HepG2 (cell line): ENCODE data around the gene ARG2. TPM values are rescaled to one million over a fixed set of nuclear protein-coding genes. Genes with fewer than 3 reads are reported as not detected.

Experiments used
- HMG20A ChIP-seq: IDR thresholded peaks from 2 replicates; pipeline ENCODE4 v1.6.1; 2016; ENCODE audit warnings: borderline replicate concordance
- MTA1 ChIP-seq: sonication (generic); formaldehyde crosslinking; IDR thresholded peaks from 2 replicates; pipeline ENCODE4 v1.4.0; 2020; ENCODE audit warnings: missing genetic modification reagents, mild to moderate bottlenecking, borderline replicate concordance
- NPAS2 ChIP-seq: sonication (generic); formaldehyde crosslinking; IDR thresholded peaks from 2 replicates; pipeline ENCODE4 v1.8.0; 2022; ENCODE audit warnings: mild to moderate bottlenecking, missing genetic modification reagents, borderline replicate concordance
- PHF21A ChIP-seq: sonication (generic); formaldehyde crosslinking; IDR thresholded peaks from 2 replicates; pipeline ENCODE4 v1.5.0; 2020; ENCODE audit warnings: mild to moderate bottlenecking, missing genetic modification reagents
- RAD21 ChIP-seq: fragments of 450-650 bp; formaldehyde crosslinking; IDR thresholded peaks from 2 replicates; pipeline ENCODE4 v1.5.0; 2020; ENCODE audit warnings: mild to moderate bottlenecking
- RNF2 ChIP-seq: fragments of 450-650 bp; conservative IDR thresholded peaks from 2 replicates; pipeline ENCODE4 v1.6.1; 2016; ENCODE audit warnings: low read depth
- RORA ChIP-seq: sonication (generic); formaldehyde crosslinking; IDR thresholded peaks from 2 replicates; pipeline ENCODE4 v1.5.0; 2020; ENCODE audit warnings: mild to moderate bottlenecking, missing genetic modification reagents, moderate library complexity
- SALL1 ChIP-seq: sonication (generic); formaldehyde crosslinking; IDR thresholded peaks from 2 replicates; pipeline ENCODE4 v1.8.0; 2022; ENCODE audit warnings: mild to moderate bottlenecking, missing genetic modification reagents
- SP140L ChIP-seq: sonication (generic); formaldehyde crosslinking; IDR thresholded peaks from 2 replicates; pipeline ENCODE4 v1.4.0; 2020; ENCODE audit warnings: missing genetic modification reagents, borderline replicate concordance
- ZNF205 ChIP-seq: IDR thresholded peaks from 2 replicates; pipeline ENCODE4 v1.6.1; 2018; ENCODE audit warnings: missing biosample characterization, missing genetic modification reagents
- ZNF354B ChIP-seq: sonication (generic); formaldehyde crosslinking; IDR thresholded peaks from 2 replicates; pipeline ENCODE4 v1.8.0; 2022; ENCODE audit warnings: mild to moderate bottlenecking, missing genetic modification reagents
- ZNF446 ChIP-seq: sonication (generic); formaldehyde crosslinking; IDR thresholded peaks from 2 replicates; pipeline ENCODE4 v1.5.0; 2020; ENCODE audit warnings: mild to moderate bottlenecking, missing genetic modification reagents
- ZNF598 ChIP-seq: sonication (generic); formaldehyde crosslinking; IDR thresholded peaks from 2 replicates; pipeline ENCODE4 v1.5.1; 2020; ENCODE audit warnings: mild to moderate bottlenecking, missing genetic modification reagents, borderline replicate concordance
- ZNF644 ChIP-seq: IDR thresholded peaks from 2 replicates; pipeline ENCODE4 v1.6.1; 2016; ENCODE audit warnings: low read depth
- ZNF768 ChIP-seq: sonication (generic); formaldehyde crosslinking; IDR thresholded peaks from 2 replicates; pipeline ENCODE4 v1.4.0; 2020; ENCODE audit warnings: missing genetic modification reagents
- ZNF775 ChIP-seq: sonication (generic); formaldehyde crosslinking; IDR thresholded peaks from 2 replicates; pipeline ENCODE4 v1.4.0; 2020; ENCODE audit warnings: missing genetic modification reagents, mild to moderate bottlenecking, moderate library complexity, borderline replicate concordance
- polyA plus RNA-seq, 8 experiments: library from polyadenylated mRNA; depleted of rRNA in 3 of 8; stranded (reverse) in 7 of 8; unstranded in 1 of 8; fragments of >200 nt; fragmentation: Illumina TruSeq in 4 of 8; extraction: Trizol in 4 of 8; gene quantifications; 2 replicates each; pipeline versions ENCODE4 v1.2.1 to v1.2.3, GENCODE V29; 2011 to 2016; ENCODE audit warnings: low read depth in 4 of 8, missing spikeins in 1 of 8, mixed read lengths in 1 of 8; ENCODE audit not compliant: insufficient read depth in 1 of 8
- total RNA-seq, 5 experiments: library from RNA; depleted of rRNA; stranded (reverse); fragments of >200 nt; fragmentation: Illumina TruSeq; extraction: Trizol; gene quantifications; 2 replicates each; pipeline ENCODE4 v1.2.3, GENCODE V29; 2016; ENCODE audit warnings: low read depth in 1 of 5
- TF ChIP-seq, protein P1 (sequence below): sonication (generic); formaldehyde crosslinking; IDR thresholded peaks from 2 replicates; pipeline ENCODE4 v1.4.0; 2020; ENCODE audit warnings: missing genetic modification reagents
- TF ChIP-seq, protein P2 (sequence below): sonication (generic); formaldehyde crosslinking; conservative IDR thresholded peaks from 2 replicates; pipeline ENCODE4 v1.4.0; 2020; ENCODE audit warnings: mild to moderate bottlenecking, missing genetic modification reagents, moderate library complexity
- TF ChIP-seq, protein P3 (sequence below): IDR thresholded peaks from 2 replicates; pipeline ENCODE4 v1.6.1; 2016; ENCODE audit warnings: low read depth
- TF ChIP-seq, protein P4 (sequence below): sonication (generic); formaldehyde crosslinking; IDR thresholded peaks from 2 replicates; pipeline ENCODE4 v1.4.0; 2020; ENCODE audit warnings: missing genetic modification reagents
- TF ChIP-seq, protein P5 (sequence below): sonication (generic); formaldehyde crosslinking; IDR thresholded peaks from 2 replicates; pipeline ENCODE4 v1.8.1; 2023; ENCODE audit warnings: missing genetic modification reagents, mild to moderate bottlenecking, borderline replicate concordance

Gene ARG2
- total and polyA plus RNA-seq, 2 of the 13 experiments (the other 11 are each of a cell fraction or from before 2014, with no cell fraction given), result 37.5 to 73.6 TPM

DNA sequence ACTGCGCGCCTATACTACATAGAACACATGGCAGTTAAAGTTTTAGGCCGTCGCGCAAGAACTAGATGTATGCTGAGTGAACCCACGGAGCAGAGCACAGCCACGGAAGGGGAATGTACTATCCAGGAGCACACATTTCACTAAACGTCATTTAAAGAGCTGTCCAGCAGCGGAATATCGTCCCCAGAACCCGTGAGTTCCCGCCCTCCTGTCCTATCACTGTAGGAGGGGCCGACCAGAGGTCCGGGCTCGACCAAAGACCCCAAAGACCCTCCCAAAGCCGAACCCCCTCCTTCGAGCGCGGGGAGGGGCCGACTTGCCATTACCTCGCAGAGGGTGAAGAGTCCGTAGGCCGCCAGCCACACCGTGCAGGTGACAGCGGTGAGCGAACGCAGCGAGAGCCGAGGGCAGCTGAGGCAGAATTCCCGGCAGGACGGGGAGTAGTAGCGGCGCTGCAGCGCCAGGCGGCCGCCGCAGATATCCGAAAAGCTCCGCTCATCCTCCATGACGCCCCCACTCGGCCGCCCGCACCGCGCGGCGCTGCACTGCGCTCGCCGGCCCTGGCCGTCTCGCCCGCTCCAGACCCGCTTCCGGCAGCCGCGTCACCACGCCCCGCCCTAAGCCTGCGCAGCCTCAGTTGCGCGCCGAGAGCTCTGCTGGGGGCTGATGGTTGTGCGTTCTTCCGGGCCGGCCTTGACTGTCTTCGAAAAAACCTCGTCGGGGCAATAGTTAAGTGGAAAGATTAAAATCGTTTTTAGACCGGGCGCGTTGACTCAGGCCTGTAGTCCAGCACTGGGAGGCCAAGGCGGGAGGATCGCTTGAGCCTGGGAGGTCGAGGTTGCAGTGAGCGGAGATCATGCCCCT lies 19.8 kb upstream of the ARG2 start, which contains the start of gene PIGH (continued):
- TF ChIP-seq, protein P1, sequence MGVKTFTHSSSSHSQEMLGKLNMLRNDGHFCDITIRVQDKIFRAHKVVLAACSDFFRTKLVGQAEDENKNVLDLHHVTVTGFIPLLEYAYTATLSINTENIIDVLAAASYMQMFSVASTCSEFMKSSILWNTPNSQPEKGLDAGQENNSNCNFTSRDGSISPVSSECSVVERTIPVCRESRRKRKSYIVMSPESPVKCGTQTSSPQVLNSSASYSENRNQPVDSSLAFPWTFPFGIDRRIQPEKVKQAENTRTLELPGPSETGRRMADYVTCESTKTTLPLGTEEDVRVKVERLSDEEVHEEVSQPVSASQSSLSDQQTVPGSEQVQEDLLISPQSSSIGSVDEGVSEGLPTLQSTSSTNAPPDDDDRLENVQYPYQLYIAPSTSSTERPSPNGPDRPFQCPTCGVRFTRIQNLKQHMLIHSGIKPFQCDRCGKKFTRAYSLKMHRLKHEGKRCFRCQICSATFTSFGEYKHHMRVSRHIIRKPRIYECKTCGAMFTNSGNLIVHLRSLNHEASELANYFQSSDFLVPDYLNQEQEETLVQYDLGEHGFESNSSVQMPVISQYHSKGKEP, result no peak
- TF ChIP-seq, protein P2, sequence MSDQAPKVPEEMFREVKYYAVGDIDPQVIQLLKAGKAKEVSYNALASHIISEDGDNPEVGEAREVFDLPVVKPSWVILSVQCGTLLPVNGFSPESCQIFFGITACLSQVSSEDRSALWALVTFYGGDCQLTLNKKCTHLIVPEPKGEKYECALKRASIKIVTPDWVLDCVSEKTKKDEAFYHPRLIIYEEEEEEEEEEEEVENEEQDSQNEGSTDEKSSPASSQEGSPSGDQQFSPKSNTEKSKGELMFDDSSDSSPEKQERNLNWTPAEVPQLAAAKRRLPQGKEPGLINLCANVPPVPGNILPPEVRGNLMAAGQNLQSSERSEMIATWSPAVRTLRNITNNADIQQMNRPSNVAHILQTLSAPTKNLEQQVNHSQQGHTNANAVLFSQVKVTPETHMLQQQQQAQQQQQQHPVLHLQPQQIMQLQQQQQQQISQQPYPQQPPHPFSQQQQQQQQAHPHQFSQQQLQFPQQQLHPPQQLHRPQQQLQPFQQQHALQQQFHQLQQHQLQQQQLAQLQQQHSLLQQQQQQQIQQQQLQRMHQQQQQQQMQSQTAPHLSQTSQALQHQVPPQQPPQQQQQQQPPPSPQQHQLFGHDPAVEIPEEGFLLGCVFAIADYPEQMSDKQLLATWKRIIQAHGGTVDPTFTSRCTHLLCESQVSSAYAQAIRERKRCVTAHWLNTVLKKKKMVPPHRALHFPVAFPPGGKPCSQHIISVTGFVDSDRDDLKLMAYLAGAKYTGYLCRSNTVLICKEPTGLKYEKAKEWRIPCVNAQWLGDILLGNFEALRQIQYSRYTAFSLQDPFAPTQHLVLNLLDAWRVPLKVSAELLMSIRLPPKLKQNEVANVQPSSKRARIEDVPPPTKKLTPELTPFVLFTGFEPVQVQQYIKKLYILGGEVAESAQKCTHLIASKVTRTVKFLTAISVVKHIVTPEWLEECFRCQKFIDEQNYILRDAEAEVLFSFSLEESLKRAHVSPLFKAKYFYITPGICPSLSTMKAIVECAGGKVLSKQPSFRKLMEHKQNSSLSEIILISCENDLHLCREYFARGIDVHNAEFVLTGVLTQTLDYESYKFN (CRISPR knock-in tag), result peak; percentile 68
- peak; percentile 79 for TF ChIP-seq ZNF768 (CRISPR knock-in tag)
- peak; percentile 69; the same call in 1 of the 2 replicates for TF ChIP-seq PHF21A (CRISPR knock-in tag)
- TF ChIP-seq SALL1, result peak; percentile 78
- TF ChIP-seq, protein P3, sequence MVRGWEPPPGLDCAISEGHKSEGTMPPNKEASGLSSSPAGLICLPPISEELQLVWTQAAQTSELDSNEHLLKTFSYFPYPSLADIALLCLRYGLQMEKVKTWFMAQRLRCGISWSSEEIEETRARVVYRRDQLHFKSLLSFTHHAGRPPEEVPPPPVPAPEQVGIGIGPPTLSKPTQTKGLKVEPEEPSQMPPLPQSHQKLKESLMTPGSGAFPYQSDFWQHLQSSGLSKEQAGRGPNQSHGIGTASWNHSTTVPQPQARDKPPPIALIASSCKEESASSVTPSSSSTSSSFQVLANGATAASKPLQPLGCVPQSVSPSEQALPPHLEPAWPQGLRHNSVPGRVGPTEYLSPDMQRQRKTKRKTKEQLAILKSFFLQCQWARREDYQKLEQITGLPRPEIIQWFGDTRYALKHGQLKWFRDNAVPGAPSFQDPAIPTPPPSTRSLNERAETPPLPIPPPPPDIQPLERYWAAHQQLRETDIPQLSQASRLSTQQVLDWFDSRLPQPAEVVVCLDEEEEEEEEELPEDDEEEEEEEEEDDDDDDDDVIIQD, result peak; percentile 57; the same call in 1 of the 2 replicates
- no peak for TF ChIP-seq ZNF205 (CRISPR knock-in tag)
- peak; percentile 83 for TF ChIP-seq RAD21 (CRISPR knock-in tag)
- TF ChIP-seq ZNF354B (CRISPR knock-in tag), result peak; percentile 61; the same call in 1 of the 2 replicates
- no peak for TF ChIP-seq MTA1 (CRISPR knock-in tag)
- TF ChIP-seq ZNF598 (CRISPR knock-in tag), result peak; percentile 87; the same call in 1 of the 2 replicates
- TF ChIP-seq ZNF446 (CRISPR knock-in tag), result 0 out of 2 replicates have a peak, but pooled peaks have one; percentile 47
- no peak for TF ChIP-seq ZNF775
- TF ChIP-seq HMG20A (CRISPR knock-in tag), result no peak
- TF ChIP-seq NPAS2 (CRISPR knock-in tag), result no peak
- no peak for TF ChIP-seq ZNF644 (CRISPR knock-in tag)
- TF ChIP-seq, protein P4, sequence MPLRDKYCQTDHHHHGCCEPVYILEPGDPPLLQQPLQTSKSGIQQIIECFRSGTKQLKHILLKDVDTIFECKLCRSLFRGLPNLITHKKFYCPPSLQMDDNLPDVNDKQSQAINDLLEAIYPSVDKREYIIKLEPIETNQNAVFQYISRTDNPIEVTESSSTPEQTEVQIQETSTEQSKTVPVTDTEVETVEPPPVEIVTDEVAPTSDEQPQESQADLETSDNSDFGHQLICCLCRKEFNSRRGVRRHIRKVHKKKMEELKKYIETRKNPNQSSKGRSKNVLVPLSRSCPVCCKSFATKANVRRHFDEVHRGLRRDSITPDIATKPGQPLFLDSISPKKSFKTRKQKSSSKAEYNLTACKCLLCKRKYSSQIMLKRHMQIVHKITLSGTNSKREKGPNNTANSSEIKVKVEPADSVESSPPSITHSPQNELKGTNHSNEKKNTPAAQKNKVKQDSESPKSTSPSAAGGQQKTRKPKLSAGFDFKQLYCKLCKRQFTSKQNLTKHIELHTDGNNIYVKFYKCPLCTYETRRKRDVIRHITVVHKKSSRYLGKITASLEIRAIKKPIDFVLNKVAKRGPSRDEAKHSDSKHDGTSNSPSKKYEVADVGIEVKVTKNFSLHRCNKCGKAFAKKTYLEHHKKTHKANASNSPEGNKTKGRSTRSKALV, result no peak
- TF ChIP-seq RNF2, result no peak
- TF ChIP-seq, protein P5, sequence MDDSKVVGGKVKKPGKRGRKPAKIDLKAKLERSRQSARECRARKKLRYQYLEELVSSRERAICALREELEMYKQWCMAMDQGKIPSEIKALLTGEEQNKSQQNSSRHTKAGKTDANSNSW (CRISPR knock-in tag), result no peak
- no peak for TF ChIP-seq RORA
- TF ChIP-seq SP140L (CRISPR knock-in tag), result 0 out of 2 replicates have a peak, but pooled peaks have one; percentile 35
